Mucosa of gallbladder (tissue), 1 donor: ENCODE data around the gene RANBP3. TPM values are rescaled to one million over a fixed set of nuclear protein-coding genes. Genes with fewer than 3 reads are reported as not detected.
"Not testable (repeated sequence)": the region's sequence is repeated elsewhere in the genome, so short reads cannot be mapped to it uniquely, and the experiment has no call there.

ENCODE experiments used
- DNase-seq: peaks from one replicate; pipeline ENCODE4 v3.0.0-alpha.2; 2020; ENCODE audit warnings: low spot score
- total RNA-seq: library from RNA; stranded (reverse); gene quantifications from one replicate; pipeline ENCODE4 v1.2.1, GENCODE V29; 2021
- donor health status: DM: no; HTN: no; CAD: no.

Gene RANBP3
- total RNA-seq: 75.5 TPM

DNA sequence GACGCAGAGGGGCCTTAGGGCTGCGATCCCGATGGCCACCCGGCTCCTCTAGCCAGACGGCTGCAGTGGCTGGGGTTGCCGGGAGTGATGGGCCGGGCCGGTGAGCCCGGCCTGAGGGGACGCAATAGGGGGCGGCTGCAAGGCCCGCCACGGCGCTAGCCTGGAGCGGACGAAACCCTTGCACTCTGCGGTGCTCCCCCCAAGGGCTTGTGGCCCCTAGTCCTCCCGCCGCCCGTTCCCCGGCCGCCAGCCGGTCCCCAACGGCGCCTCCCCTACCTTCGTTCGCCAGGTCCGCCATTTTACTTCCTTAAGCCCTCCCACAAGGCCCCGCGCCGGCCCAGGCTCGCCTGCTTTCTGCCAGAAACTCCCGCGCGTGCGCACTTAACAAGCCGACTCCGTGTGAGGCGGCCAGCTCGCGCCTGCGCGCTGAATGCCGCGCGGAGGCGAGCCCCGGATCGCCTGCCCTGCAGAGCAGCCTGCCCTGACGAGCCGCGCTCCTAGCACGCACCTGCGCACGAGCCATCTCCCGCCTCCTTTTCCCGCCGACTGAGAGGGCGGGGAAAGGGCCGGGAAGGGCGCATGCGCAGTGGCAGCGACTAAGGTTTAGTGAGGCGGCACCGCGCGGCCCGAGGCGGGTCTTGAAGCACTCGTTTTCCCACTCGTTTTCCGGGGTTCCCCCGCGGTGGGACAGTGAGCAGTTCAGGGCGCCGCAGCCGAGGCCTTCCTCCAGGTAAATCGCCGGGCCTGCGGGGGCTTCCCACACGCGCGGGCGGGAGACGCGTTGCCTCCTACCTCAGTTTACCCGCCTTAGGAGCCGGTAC, at the start of gene RANBP3:
TSS of gene RANBP3 (minus strand) at position 356 of the 821 bp plus-strand sequence. CDS start at position 298, 58 bp downstream.
- DNase-seq: peak; percentile 99

GRCh38 chr19:6026390-6027227, 48.7 kb upstream of the RANBP3 start:
- DNase-seq: no peak

- DNase-seq: not testable (repeated sequence)
Observed at GRCh38 chr19:6024756-6025155, 46.8 kb upstream of the RANBP3 start.

- no peak for DNase-seq
Observed at GRCh38 chr19:6023936-6024335, 46.0 kb upstream of the RANBP3 start.

DNA sequence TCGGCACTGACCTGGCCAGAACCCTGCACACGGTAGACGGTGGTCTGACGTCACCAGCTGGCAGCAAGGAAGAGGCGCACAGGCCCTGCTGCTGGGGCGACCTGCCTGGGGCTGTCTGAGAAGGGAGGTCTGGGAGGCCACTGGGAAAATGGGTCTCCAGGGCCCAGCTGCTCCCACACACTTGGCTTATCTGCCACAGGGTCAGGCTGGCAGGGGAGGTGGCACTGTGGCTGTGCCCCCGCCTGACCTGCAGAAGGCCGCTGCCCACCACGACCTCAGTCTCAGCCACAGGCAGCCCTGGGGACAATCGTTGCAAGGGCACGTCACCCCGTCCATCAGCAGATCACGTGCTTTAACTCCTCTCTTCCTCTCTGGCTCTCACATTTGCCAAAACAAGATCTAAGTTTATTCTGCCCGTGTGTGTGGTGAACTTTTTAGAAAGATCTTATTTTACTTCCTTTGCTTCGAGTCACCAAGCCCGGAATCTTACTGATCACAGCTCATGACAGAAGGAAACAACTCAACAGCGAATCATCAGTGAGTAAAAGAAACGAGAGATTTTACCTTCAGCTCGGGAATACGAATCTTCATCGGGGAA, 45.2 kb upstream of the RANBP3 start:
- DNase-seq: no peak

GRCh38 chr19:6022570-6023064, 44.7 kb upstream of the RANBP3 start:
- DNase-seq: no peak

- peak; percentile 79 for DNase-seq
Observed at GRCh38 chr19:6021878-6022569, 44.1 kb upstream of the RANBP3 start.

DNA sequence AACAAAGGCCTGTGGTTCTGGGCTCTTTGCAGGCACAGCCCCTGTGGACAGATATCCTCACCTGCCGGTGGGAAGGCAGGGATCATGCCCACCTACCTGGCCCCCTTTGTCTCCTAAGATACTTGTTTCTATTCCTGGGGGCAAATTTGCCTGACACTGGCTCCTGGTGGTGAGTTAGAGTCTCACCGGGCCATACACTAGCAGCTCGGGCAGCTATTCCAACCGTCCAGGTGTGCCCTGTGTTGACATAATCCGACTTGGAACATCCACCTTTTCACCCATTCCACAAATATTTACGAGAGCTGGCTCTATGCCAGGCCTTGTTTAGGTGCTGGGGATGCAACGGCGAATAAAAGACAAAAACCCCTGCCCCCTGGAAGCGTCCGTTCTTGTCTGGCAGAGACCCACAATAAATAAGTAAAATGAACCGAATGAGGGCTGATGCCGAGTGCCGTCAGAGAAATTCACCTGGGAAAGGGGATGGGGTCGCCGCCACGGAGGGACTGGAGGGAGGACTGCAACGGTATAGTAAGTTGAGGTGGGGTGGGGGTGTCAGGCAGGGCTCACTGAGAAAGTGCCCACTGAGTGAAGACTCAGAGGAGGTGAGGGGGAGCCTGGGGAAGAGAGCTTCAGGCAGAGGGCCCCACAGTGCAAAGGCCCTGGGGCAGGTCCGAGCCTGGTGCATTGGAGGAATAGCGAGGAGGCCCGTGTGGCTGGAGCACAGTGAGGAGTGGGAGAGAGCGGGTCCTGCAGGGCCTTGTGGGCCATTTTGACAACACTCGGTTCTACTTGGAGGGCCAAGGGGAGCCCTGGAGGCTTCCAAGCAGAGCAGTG, 43.2 kb upstream of the RANBP3 start:
- no peak for DNase-seq

DNA sequence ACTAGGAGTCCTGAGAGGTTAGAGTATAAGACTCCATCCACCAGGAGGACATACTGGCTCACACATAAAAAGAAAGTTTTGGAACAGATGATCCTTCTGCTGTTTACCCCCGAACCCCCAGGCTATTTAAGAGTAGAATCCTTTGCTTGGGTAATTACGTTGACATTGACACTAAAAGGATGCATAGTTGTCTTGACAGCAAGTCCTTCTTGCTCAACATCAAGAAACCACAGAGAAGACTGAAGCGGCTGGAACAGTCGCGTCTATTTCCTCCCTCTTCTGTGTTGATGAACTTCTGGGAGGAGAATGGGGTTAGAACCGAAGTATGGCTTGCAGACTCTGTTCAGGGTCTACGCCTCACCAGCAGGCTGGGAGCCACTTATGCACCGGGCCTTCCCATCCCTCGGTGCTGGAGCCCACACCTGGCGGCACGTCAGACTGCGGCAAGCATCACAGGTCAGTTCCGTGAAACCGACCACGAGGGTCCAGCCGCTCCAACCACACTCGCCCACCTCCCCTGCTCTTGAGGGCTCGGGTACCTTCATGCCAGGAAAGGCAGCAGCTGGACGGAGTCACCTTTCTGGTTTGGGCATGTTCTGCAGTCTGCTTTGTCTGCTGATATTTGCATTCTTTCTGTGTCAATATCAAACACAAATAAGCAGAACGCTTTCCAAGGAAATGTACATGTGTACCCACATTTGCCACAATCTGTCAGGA, 42.4 kb upstream of the RANBP3 start:
- no peak for DNase-seq

- DNase-seq: no peak
Observed at GRCh38 chr19:6018786-6019185, 40.8 kb upstream of the RANBP3 start.

- no peak for DNase-seq
Observed at GRCh38 chr19:6017576-6017975, 39.6 kb upstream of the RANBP3 start.

DNA sequence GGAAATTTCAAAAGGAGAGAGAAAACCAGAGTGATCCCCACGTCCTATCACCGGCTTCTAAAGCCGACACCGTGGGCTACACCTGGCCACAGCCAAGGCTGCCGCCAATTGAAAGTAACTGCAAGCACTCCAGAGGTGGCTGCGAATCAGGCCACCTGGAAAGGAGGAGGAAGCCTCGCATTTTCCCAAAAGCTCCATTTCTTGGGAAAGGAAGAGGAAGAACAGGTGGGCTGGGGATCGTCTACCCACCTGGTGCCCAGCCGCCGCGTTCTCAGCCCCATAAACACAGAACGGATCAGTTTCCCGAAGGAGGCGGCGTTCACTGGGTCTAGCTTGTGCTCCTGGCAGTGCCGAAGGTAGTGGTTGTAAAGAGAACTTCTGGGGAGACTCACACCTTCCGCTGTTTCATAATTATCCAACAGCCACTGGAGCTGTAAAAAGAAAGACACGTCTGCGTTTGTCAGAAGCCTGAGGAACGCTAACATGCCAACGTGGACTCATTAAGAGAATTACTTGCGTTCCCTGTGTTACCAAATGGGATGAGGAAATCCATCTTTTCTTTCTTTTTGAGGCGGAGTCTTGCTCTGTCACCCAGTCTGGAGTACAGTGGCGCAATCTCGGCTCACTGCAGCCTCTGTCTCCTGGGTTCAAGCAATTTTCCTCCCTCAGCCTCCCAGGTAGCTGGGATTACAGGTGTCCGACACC, 38.1 kb upstream of the RANBP3 start:
- DNase-seq: no peak

DNA sequence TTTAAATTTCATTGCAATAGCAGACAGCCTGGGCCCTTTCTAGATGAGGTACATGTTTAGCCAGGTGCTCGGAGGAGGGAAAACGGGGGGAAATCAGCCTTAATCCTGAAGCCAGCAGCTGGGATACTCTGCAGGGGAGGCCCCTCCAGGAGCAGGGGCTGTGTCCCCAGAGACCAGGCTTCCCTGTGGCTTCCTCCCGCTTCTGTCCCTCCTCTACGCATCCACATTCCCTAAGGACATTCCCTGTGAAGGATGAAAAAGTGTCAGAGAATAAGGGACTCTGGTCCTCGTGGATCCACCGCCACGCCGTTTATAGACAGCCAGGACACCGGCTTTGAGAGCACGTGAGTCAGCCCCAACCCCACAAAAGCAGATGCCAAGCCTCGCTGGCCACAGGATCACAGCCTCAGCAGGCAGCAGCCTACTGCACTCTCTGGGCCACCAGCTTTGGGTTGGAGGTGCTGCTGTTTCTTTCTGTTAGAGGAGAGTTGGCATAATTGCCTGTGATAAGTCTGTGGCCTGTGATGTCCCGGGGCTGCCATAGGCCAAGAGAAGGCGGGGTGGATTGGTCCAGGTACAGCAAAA, 36.7 kb upstream of the RANBP3 start:
- DNase-seq: no peak

- DNase-seq: no peak
Observed at GRCh38 chr19:6012426-6013170, 34.7 kb upstream of the RANBP3 start.

- DNase-seq: no peak
Observed at GRCh38 chr19:6011794-6012193, 33.9 kb upstream of the RANBP3 start.

GRCh38 chr19:6011206-6011605, 33.3 kb upstream of the RANBP3 start:
- DNase-seq: no peak

DNA sequence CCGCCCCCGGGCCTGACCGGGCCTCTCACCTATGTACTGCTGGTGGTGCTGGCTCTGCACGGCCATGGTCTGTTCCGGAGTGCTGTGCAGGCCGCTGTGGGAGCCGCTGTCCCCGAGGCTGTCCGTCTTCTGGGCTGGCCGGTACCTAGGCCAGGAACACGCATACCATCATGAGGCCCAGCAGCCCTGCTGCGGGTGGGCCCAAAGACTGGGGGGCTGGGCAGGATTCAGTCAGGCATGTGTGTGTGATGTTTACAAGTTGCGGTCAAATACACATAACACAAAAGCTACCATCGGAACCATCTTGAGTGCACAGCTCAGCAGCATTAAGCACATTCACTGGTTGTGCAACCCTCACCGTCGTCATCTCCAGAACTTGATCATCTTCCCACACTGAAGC, 32.2 kb upstream of the RANBP3 start:
- DNase-seq: no peak

GRCh38 chr19:6007866-6008265, 29.9 kb upstream of the RANBP3 start:
- DNase-seq: no peak
